GM19452 (cell line): ENCODE measurements around the gene USP10.
A peak's percentile ranks its signal among the peaks of the same experiment; 100 is the strongest.

Source experiments
- ATAC-seq: cut with Tn5 transposase; IDR thresholded peaks from one replicate; pipeline ENCODE4 v1.9.1; 2021; ENCODE audit not compliant: unreplicated experiment

USP10 gene

DNA sequence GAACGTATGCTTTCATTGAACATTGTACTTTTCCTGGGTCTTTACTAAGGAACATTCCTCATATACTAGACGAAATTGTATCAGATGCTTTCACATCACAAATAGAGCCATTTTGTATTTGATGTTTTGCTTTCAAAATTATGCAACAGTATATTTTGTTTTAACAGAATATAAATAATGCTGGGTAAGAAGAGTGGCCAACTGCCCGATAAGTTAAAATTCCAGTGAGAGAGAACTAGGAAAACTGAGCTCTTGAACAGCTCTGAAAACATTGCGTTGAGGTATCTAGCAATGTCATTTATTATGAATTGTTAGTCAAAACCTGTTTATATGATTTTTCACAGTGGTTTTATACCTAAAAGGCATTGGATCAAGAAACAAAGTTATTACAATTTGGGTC lies 50.8 kb downstream of the USP10 start:
- ATAC-seq, result no peak

DNA sequence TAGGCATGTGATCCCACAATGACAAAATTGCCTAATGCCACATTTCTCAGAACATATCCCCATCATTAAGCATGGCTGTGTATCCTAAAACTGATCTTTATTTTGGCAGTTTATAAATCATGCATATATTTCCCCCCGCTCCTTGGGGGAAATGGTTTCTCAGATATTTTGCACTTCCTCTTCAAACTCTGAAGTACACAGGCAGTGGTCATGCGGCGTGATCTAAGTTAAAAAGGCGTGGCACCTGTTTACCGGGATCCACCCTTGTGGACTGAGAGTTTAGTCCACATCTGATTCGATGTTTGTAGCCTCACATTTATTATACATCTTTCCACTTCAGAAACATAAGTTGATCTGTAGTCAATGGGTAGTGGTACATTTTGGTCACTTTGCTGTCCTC lies 51.4 kb downstream of the USP10 start:
- no peak for ATAC-seq

DNA sequence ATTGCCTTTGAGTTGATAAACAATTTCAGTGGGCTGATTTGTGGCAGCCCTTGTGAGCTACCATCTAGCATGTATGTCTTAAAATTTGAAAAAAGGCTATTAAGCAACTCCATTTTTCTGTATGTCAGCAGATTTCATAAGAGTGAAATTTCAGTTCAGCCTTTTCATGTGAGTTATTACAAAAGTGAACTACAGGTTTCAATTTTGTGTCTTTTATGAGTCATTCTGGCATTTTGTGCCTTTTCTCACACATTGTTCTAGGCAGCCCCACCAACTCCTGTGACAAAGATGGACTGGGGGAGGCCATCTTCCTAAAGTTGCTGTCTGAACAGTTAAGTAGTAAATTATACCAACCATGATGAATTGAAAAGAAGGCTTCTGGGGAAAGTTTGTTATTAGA lies 52.1 kb downstream of the USP10 start:
- ATAC-seq, result no peak

DNA sequence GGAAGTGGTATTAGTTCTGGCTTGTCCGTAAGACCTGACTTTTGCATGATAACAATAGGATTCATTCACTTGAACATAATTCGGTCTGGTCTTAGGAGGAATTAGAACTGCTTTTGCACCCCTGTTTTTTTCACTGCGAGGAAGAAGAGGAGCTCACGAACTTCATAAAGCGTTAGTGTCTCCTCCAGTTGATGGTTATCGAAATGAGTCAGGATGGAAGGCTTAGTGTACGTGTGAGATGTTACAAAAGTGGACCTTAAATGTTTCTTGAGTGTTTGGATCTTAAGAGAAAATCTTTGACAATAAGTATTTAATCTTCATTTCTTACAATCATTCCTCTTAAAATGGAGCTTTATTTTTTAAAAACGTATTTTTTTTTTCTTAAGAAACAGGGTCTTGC lies 52.8 kb downstream of the USP10 start:
- ATAC-seq, result no peak

- ATAC-seq, result no peak
These were observed 53.9 kb downstream of the USP10 start for GRCh38 chr16:84753412-84754326.

- ATAC-seq, result peak; percentile 53
These were observed 54.6 kb downstream of the USP10 start for GRCh38 chr16:84754353-84754856.

DNA sequence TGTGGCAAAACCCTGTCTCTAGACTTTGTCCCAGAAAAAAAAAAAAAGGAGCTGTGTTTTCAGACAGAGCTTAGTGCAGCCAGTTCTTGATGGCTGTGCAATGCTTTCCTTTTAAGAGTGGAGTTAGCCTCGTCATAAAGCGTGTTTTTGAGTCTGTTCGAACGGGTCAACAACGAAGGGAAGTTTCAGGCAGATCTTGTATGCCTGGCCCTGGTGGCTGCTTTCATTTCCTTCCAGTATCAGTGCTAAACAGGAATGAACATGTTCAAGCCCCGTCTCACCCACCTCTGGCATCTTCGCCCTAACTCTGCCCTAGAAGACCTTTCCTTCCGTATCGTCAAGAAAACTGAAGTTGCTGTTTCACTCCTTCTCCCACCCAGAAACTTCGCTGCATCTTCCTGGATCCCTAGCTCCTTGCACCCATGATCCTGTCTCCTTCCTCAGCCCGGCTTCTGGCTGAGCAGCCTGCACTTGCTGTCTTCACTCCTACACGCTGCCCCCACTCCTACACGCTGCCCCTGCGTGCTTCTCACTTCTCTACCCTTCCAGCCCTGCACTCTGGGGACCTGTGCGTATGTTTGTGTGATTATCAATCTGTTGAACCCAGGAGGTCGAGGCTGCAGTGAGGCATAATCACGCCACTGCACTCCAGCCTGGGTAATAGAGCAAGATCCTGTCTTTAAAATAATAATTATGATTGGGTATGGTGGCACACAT lies 55.3 kb downstream of the USP10 start:
- ATAC-seq, result no peak

DNA sequence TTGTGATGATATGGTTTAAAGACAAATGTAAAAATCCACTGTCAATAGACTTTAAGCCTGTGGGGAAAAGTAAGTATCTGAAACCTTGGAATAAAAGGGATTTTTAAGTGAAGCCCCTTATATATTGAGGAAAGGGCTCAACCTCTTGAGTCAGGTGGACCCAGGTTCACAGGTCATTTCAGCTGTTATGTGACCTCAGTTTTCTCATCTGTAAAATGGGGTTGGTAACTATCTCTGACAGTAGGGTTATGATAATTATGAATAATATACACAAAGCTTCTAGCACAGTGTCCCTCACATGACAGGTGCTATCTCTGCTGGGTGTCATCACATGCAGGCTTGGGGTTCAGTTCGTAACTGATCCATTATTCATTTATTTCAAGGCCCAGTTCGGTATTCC lies 57.0 kb downstream of the USP10 start:
- ATAC-seq, result no peak

- ATAC-seq, result no peak
These were observed 58.8 kb downstream of the USP10 start for GRCh38 chr16:84758627-84759026.

DNA sequence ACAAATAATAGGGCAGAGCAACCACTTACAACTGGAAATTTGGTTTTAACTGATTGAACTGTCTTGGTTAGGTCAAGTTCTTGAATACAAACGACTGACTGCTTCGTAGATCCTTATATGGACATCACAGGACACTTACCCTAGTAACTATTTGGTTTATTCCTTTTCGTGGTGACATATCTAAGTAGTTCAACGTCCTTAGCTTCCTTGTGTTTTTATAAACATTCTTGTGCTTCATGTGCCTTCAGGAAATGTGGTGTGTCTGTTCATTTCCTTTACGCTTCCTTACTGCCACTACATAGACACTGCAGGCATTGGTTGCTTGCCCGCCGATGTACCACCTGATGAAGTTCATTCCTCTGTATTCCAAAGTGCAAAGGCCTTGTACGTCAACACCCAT lies 59.3 kb downstream of the USP10 start:
- no peak for ATAC-seq

- no peak for ATAC-seq
These were observed 60.1 kb downstream of the USP10 start for GRCh38 chr16:84759906-84760305.

DNA sequence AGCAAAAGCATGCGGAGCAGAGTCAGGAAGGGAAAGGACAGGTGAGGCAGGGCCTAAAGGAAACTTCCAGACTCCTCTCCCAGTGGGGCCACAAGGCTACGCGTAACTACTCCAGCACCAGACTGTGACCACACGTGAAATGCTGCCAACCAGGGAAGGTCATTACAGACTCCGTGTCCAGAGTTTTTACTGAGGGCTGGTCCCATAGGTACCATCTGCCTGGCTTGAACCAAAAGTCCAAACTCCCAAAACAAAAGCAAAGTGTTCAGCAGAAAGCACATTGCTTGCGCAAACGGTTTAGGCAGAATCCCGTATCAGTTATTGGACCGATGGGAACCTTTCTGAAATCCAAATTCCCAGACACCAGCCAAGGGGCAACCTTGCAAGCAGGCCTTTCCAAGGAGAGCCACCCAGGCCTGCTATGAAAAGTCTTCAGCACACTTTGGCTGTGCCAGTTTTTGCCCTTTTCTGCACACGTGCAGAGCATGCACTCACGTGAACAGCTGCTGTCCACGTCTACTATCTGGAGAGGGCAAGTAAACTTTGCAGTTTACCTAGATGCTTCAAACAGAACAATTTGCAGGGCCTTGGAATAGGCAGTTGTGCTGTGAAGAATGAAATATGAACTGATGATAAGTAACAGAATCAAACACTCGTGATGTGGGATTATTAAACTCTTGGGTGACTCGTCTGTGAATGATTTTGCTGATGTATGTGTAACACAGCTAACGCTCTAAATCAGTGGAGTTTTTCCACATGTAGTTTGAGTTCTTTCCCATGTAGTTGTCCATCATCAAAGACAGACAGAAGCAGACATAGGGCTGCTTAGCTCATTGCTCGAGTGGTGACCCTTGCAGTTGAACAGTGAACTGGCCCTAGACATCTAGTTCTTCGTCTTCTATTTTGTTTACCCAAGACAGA lies 61.9 kb downstream of the USP10 start:
- no peak for ATAC-seq

DNA sequence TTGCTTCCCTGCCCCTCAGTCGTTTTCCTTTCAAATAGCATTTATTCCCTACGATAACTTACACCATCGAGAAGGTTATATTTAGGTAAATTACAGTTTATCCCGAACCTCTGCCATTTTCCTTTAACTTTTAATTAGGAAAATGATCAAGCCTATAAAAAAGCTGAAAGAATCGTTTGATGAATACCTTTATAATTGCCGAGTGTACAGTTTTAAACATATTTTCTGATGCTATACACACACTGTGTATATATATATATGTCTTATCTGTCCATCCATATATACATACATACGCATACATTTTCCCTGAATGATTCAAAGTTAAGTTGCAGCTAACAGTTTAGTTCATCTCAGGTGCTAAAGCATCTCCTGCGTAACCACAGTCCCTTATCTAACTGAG lies 63.4 kb downstream of the USP10 start:
- ATAC-seq, result no peak

GRCh38 chr16:84763629-84764028 lies 63.8 kb downstream of the USP10 start:
- no peak for ATAC-seq

DNA sequence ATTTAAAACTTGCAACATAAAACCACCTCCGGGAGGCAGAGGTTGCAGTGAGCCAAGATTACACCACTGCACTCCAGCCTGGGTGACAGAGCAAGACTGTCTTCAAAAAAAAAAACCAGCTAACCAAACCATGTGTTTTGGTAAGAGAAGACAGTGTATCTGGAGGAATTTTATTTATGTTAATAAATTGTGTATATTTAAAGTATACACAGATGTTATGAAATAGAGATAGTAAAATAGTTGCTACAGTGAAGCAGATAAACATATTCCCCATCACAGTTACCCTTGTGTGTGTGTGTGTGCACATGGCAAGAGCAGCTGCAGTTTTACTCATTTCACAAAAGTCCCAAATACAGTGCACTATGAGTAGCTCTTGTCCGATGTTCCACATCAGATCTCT lies 65.2 kb downstream of the USP10 start:
- no peak for ATAC-seq

DNA sequence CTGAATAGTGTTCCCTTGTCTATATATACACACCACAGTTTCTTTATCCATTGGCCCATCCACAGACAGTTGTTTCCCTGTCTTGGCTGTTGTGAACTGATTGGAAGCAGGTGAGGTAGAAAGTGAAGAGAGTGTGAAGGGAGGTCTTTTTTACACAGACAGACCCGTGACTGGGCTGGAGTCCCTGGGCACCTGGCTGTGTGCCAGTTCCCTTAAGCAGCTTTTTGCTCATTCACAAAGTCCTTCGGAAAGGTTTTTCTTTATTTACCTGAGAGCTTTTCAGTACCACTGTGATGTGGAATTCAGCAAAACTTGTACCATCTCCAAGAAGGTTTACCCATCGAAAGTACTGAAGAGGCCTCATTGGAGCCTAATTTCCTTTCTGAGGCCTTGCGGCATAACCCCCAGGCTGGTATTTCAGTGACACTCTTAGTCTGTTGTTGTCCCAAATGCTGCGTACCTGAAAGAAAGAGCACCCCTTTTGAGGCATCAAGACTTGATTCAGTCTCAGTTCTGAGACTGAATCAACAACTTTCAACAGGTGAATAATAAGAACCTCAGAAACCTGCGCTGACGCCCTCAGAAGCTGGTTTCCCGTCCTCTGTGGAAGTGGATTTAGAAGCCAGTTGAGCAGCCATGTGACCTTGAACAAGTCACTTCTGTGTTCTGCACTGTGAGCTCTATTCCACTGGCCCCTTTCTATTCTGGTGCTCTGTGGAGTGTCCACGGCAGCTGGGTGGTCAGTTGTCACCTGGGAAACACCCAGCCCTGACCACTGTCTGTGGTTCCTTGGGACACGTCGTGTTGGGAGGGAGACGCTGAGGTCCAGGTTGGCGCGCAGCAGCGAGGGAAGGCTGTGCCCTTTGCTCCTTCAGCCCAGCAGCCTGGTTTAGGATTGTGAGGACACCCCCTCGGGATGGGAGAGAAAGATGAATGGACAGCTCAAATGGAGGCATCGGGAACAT lies 66.1 kb downstream of the USP10 start:
- no peak for ATAC-seq

- no peak for ATAC-seq
These were observed 67.4 kb downstream of the USP10 start for GRCh38 chr16:84766978-84767773.

- ATAC-seq, result no peak
These were observed 68.4 kb downstream of the USP10 start for GRCh38 chr16:84768061-84768807.
